ENCODE measurements around the gene TMEM266.

DNA sequence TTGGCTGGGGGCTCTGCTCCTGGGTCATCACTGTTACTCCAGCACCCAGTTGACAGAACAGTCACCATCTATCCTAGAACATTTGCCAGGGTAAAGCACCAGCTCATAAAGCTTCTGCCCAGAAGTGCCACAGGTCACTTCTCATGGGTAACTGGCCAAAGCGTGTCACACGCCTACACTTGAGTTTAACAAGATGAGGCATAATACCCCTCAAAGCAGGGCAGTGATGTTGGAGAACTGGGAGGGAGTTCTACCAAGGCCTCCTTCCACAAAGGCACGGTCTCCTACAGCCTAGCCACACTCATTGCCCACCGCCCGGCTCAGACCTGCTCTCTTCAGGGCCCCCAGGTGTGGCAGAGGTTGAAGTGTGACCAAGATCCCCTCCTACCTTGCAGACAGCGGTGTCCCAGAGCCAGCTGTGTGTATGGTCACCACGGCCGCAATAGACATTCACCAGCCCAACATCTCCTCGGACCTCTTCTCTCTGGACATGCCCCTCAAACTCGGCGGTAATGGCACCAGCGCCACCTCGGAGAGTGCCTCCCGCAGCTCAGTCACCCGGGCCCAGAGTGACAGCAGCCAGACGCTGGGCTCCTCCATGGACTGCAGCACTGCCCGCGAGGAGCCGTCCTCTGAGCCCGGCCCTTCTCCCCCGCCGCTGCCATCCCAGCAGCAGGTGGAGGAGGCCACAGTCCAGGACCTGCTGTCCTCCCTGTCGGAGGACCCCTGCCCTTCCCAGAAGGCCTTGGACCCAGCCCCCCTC, 143.7 kb downstream of the TMEM266 start:
- TF ChIP-seq, protein P1, sequence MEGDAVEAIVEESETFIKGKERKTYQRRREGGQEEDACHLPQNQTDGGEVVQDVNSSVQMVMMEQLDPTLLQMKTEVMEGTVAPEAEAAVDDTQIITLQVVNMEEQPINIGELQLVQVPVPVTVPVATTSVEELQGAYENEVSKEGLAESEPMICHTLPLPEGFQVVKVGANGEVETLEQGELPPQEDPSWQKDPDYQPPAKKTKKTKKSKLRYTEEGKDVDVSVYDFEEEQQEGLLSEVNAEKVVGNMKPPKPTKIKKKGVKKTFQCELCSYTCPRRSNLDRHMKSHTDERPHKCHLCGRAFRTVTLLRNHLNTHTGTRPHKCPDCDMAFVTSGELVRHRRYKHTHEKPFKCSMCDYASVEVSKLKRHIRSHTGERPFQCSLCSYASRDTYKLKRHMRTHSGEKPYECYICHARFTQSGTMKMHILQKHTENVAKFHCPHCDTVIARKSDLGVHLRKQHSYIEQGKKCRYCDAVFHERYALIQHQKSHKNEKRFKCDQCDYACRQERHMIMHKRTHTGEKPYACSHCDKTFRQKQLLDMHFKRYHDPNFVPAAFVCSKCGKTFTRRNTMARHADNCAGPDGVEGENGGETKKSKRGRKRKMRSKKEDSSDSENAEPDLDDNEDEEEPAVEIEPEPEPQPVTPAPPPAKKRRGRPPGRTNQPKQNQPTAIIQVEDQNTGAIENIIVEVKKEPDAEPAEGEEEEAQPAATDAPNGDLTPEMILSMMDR (tag by site-specific recombination; IDR thresholded peaks at IDR 0.05) = no peak
- TF ChIP-seq ZNF248 (tag by site-specific recombination; IDR thresholded peaks at IDR 0.05) (no peak), ZBTB1 (tag by site-specific recombination; IDR thresholded peaks at IDR 0.05) (no peak), ZNF549 (tag by site-specific recombination; IDR thresholded peaks at IDR 0.05) (no peak), ZNF670 (tag by site-specific recombination; IDR thresholded peaks at IDR 0.05; ENCODE audit: low read depth) (no peak), SP2 (tag by site-specific recombination; IDR thresholded peaks at IDR 0.05) (no peak), ZNF239 (tag by site-specific recombination; IDR thresholded peaks at IDR 0.05) (no peak), ZNF174 (tag by site-specific recombination; IDR thresholded peaks at IDR 0.05) (no peak), ZBTB17 (tag by site-specific recombination; IDR thresholded peaks at IDR 0.05) (no peak), SALL2 (tag by site-specific recombination; IDR thresholded peaks at IDR 0.05; ENCODE audit: borderline replicate concordance) (no peak)
- TF ChIP-seq, protein P2, sequence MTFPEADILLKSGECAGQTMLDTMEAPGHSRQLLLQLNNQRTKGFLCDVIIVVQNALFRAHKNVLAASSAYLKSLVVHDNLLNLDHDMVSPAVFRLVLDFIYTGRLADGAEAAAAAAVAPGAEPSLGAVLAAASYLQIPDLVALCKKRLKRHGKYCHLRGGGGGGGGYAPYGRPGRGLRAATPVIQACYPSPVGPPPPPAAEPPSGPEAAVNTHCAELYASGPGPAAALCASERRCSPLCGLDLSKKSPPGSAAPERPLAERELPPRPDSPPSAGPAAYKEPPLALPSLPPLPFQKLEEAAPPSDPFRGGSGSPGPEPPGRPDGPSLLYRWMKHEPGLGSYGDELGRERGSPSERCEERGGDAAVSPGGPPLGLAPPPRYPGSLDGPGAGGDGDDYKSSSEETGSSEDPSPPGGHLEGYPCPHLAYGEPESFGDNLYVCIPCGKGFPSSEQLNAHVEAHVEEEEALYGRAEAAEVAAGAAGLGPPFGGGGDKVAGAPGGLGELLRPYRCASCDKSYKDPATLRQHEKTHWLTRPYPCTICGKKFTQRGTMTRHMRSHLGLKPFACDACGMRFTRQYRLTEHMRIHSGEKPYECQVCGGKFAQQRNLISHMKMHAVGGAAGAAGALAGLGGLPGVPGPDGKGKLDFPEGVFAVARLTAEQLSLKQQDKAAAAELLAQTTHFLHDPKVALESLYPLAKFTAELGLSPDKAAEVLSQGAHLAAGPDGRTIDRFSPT (tag by site-specific recombination; IDR thresholded peaks at IDR 0.05) = no peak
